Fibroblast of lung (primary cell): ENCODE data around the gene ATAT1.

ENCODE experiments used
- EZH2 ChIP-seq: IDR thresholded peaks from 2 replicates; pipeline ENCODE4 v1.5.1; 2012; ENCODE audit warnings: low read length, control low read depth, mild to moderate bottlenecking; ENCODE audit errors: missing control alignments
- TF ChIP-seq, protein P1 (sequence below), 2 donors: IDR thresholded peaks in 1 of 2; conservative IDR thresholded peaks in 1 of 2; 1 replicate in 1 of 2; 2 replicates in 1 of 2; pipeline ENCODE4 v1.5.1; 2011 to 2012; ENCODE audit warnings: low read length in 2 of 2, control low read depth in 1 of 2, inconsistent platforms in 1 of 2, low read depth in 1 of 2, mild to moderate bottlenecking in 1 of 2

- TF ChIP-seq, protein P1, sequence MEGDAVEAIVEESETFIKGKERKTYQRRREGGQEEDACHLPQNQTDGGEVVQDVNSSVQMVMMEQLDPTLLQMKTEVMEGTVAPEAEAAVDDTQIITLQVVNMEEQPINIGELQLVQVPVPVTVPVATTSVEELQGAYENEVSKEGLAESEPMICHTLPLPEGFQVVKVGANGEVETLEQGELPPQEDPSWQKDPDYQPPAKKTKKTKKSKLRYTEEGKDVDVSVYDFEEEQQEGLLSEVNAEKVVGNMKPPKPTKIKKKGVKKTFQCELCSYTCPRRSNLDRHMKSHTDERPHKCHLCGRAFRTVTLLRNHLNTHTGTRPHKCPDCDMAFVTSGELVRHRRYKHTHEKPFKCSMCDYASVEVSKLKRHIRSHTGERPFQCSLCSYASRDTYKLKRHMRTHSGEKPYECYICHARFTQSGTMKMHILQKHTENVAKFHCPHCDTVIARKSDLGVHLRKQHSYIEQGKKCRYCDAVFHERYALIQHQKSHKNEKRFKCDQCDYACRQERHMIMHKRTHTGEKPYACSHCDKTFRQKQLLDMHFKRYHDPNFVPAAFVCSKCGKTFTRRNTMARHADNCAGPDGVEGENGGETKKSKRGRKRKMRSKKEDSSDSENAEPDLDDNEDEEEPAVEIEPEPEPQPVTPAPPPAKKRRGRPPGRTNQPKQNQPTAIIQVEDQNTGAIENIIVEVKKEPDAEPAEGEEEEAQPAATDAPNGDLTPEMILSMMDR (conservative IDR thresholded peaks at IDR 0.05 in 1 of 2, IDR thresholded peaks at IDR 0.05 in 1 of 2; ENCODE audit: low read depth in 1 of 2, low read length in 2 of 2) = no peak
- no peak for TF ChIP-seq EZH2
These were observed 18.1 kb downstream of the ATAT1 start for GRCh38 chr6:30644769-30645168.
